HUDEP-2 (cell line): Measurements from ENCODE around the gene RNF167.
A peak's percentile ranks its signal among the peaks of the same experiment; 100 is the strongest.

Experiments
- DNase-seq, 76 experiments: peaks; one replicate each; lab custom pipeline; 2025; ENCODE audit not compliant: unreplicated experiment in 76 of 76; lab: John Stamatoyannopoulos, UW

RNF167 gene

GRCh38 chr17:4950075-4950745, 10.1 kb downstream of the RNF167 start:
- peak in 74 of 76 experiments; percentile 16 to 86 (median 66) for DNase-seq

GRCh38 chr17:4950746-4951204, 10.7 kb downstream of the RNF167 start, which contains the start of gene ENO3:
TSS of gene ENO3 (plus strand) at chr17:4951119. CDS start at chr17:4951830, 711 bp downstream.
- DNase-seq: peak in 42 of 76 experiments; percentile 7 to 66 (median 32)

- DNase-seq: no peak
Observed at GRCh38 chr17:4951486-4951885, 11.4 kb downstream of the RNF167 start.

GRCh38 chr17:4953451-4953961, 13.4 kb downstream of the RNF167 start:
- DNase-seq: no peak

GRCh38 chr17:4955091-4955490, 15.0 kb downstream of the RNF167 start:
- no peak for DNase-seq

GRCh38 chr17:4956493-4957061, 16.5 kb downstream of the RNF167 start:
- peak in 47 of 76 experiments; percentile 11 to 70 (median 35) for DNase-seq

- DNase-seq: no peak
Observed at GRCh38 chr17:4958102-4958501, 18.0 kb downstream of the RNF167 start.

GRCh38 chr17:4959261-4959965, 19.3 kb downstream of the RNF167 start:
- DNase-seq: no peak

- no peak for DNase-seq
Observed at GRCh38 chr17:4960279-4960922, 20.3 kb downstream of the RNF167 start.

GRCh38 chr17:4965311-4965986, 25.4 kb downstream of the RNF167 start:
- DNase-seq: no peak

GRCh38 chr17:4966844-4967538, 26.9 kb downstream of the RNF167 start:
- DNase-seq: peak in 75 of 76 experiments; percentile 74 to 99 (median 97)

- DNase-seq: peak in 75 of 76 experiments; percentile 52 to 98 (median 89)
Observed at GRCh38 chr17:4967539-4968485, 27.7 kb downstream of the RNF167 start, which contains the start of gene SPAG7. TSS of gene SPAG7 (minus strand) at chr17:4967817. CDS start at chr17:4967804, 13 bp downstream.

GRCh38 chr17:4968486-4969046, 28.5 kb downstream of the RNF167 start:
- DNase-seq: peak in 2 of 76 experiments; percentile 18 to 49

GRCh38 chr17:4969047-4969550, 29.0 kb downstream of the RNF167 start:
- peak in 5 of 76 experiments; percentile 3 to 32 (median 6) for DNase-seq

- no peak for DNase-seq
Observed at GRCh38 chr17:4969551-4970173, 29.6 kb downstream of the RNF167 start.

GRCh38 chr17:4970273-4970672, 30.2 kb downstream of the RNF167 start:
- no peak for DNase-seq

- no peak for DNase-seq
Observed at GRCh38 chr17:4971826-4972225, 31.8 kb downstream of the RNF167 start.
